K562 (cell line): Measurements from ENCODE around the gene TRIM47. TPM values are rescaled to one million over a fixed set of nuclear protein-coding genes. Genes with fewer than 3 reads are reported as not detected.
A peak's percentile ranks its signal among the peaks of the same experiment; 100 is the strongest.

Source experiments
- ATAC-seq: fragments of 200-7000 bp; cut with Tn5 transposase; 3 replicates; pipeline ENCODE4 v1.9.1; 2020; ENCODE audit warnings: moderate library complexity
- BruUV-seq: library from RNA; stranded (reverse); fragments of 400-500 nt; replicated peaks from 2 replicates; lab custom pipeline; 2021; lab: Mats Ljungman, UMichigan
- CTCF ChIA-PET: fragments of 300-600 bp; formaldehyde crosslinking; extraction: SDS; loops from one replicate; lab custom pipeline; 2021; ENCODE audit warnings: low intra/inter-chr PET ratio; lab: Yijun Ruan, JAX
- POLR2A ChIA-PET: fragments of 300-600, 350-650 bp; sonication (Branson Sonifier 250); formaldehyde crosslinking; extraction: SDS; loops from one replicate; lab custom pipeline; 2021; ENCODE audit warnings: antibody characterized with exemption, inconsistent platforms; lab: Yijun Ruan, JAX
- DNase-seq, 4 experiments: peaks; one replicate each; pipeline versions ENCODE4 v3.0.0 to v3.0.0-alpha.2; 2011 to 2018; ENCODE audit warnings: low spot score in 3 of 4, mixed read lengths in 3 of 4; ENCODE audit errors: extremely low read depth in 1 of 4
- FAIRE-seq: peaks from 2 replicates; lab custom pipeline; 2011; peaks lifted over from hg19 to GRCh38; lab: Jason Lieb, UNC
- H2AFZ ChIP-seq: 2 replicates; pipeline ENCODE4 v1.6.0; 2011; ENCODE audit warnings: low read depth, low read length, control low read depth, inconsistent platforms
- H3K27ac ChIP-seq: fragments of 200-600 bp; 3 replicates; pipeline ENCODE4 v1.8.0; 2011; ENCODE audit warnings: low read depth, mild to moderate bottlenecking, control low read depth, inconsistent platforms, low read length, moderate library complexity, mixed read lengths; ENCODE audit errors: extremely low read depth
- H3K27me3 ChIP-seq, 2 experiments: fragments of 300-600 bp in 1 of 2; 2 replicates in 1 of 2; 3 replicates in 1 of 2; pipeline versions ENCODE4 v1.6.0 to v1.8.0; 2011; ENCODE audit warnings: inconsistent platforms in 2 of 2, low read length in 2 of 2, mild to moderate bottlenecking in 1 of 2, mixed read lengths in 1 of 2, moderate library complexity in 1 of 2; ENCODE audit not compliant: control insufficient read depth in 2 of 2, insufficient read depth in 2 of 2
- H3K36me3 ChIP-seq: fragments of 300-600 bp; 3 replicates; pipeline ENCODE4 v1.8.0; 2011; ENCODE audit warnings: mild to moderate bottlenecking, low read length, inconsistent platforms; ENCODE audit not compliant: control insufficient read depth, insufficient read depth
- H3K4me1 ChIP-seq, 2 experiments: fragments of 200-600 bp in 1 of 2; replicated peaks in 1 of 2; 2 replicates in 1 of 2; 3 replicates in 1 of 2; pipeline versions ENCODE4 v1.5.1 to v1.8.0; 2011; ENCODE audit warnings: inconsistent platforms in 2 of 2, low read length in 2 of 2, mild to moderate bottlenecking in 1 of 2, mixed read lengths in 1 of 2, moderate library complexity in 1 of 2; ENCODE audit not compliant: control insufficient read depth in 2 of 2, insufficient read depth in 2 of 2
- H3K4me2 ChIP-seq: 2 replicates; pipeline ENCODE4 v1.6.1; 2011; ENCODE audit warnings: low read length, control low read depth, inconsistent platforms, mixed read lengths; ENCODE audit not compliant: insufficient read depth
- H3K4me3 ChIP-seq: fragments of 200-600 bp; sonication (generic), shearing (Covaris generic); 2 replicates; pipeline ENCODE4 v1.5.1; 2016; ENCODE audit warnings: control low read depth, inconsistent platforms
- H3K79me2 ChIP-seq: fragments of 200-600 bp; 3 replicates; pipeline ENCODE4 v1.8.0; 2011; ENCODE audit warnings: low read length, inconsistent platforms; ENCODE audit not compliant: control insufficient read depth, insufficient read depth
- H3K9ac ChIP-seq, 2 experiments: 2 replicates each; pipeline versions ENCODE4 v1.6.0 to v1.6.1; 2011; ENCODE audit warnings: low read depth in 2 of 2, low read length in 2 of 2, control low read depth in 1 of 2, inconsistent platforms in 1 of 2, mild to moderate bottlenecking in 1 of 2, mixed read lengths in 1 of 2; ENCODE audit not compliant: insufficient read depth in 1 of 2
- H3K9me1 ChIP-seq: one replicate; pipeline ENCODE4 v1.6.0; 2011; ENCODE audit warnings: inconsistent platforms, mild to moderate bottlenecking, low read length, moderate library complexity; ENCODE audit not compliant: control insufficient read depth, insufficient read depth
- H3K9me3 ChIP-seq: replicated peaks from 2 replicates; pipeline ENCODE4 v1.5.1; 2011; ENCODE audit warnings: low read depth, low read length, inconsistent platforms; ENCODE audit not compliant: control insufficient read depth, insufficient read depth
- H4K20me1 ChIP-seq: replicated peaks from 2 replicates; pipeline ENCODE4 v1.6.1; 2011; ENCODE audit warnings: low read length, inconsistent platforms, mixed read lengths; ENCODE audit not compliant: control insufficient read depth, insufficient read depth
- CXXC5 ChIP-seq: fragments of 250-450 bp; sonication (Bioruptor Pico); IDR thresholded peaks from 2 replicates; pipeline ENCODE4 v1.8.0; 2022; ENCODE audit warnings: inconsistent platforms, mild to moderate bottlenecking, moderate library complexity
- ETV1 ChIP-seq: fragments of 450-650 bp; conservative IDR thresholded peaks from 2 replicates; pipeline ENCODE4 v1.6.1; 2016; ENCODE audit warnings: missing genetic modification characterization, control low read depth, low read depth, missing compliant biosample characterization
- GATAD2A ChIP-seq: fragments of 450-650 bp; IDR thresholded peaks from 2 replicates; pipeline ENCODE4 v1.6.1; 2017
- HDAC1 ChIP-seq, 2 experiments: fragments of 450-650 bp; IDR thresholded peaks; 2 replicates each; pipeline ENCODE4 v1.6.1; 2016 to 2017; ENCODE audit warnings: inconsistent platforms in 1 of 2, mild to moderate bottlenecking in 1 of 2, moderate library complexity in 1 of 2
- HDAC2 ChIP-seq: fragments of 450-650 bp; IDR thresholded peaks from 2 replicates; pipeline ENCODE4 v1.6.1; 2016; ENCODE audit warnings: mild to moderate bottlenecking
- HNRNPH1 ChIP-seq: fragments of 200-400 bp; formaldehyde crosslinking; optimal IDR thresholded peaks from 2 replicates; pipeline ENCODE3; 2017; ENCODE audit warnings: low read depth, mild to moderate bottlenecking, low read length, moderate library complexity
- LARP7 ChIP-seq: fragments of 450-650 bp; IDR thresholded peaks from 2 replicates; pipeline ENCODE4 v1.6.1; 2016
- LEF1 ChIP-seq: fragments of 450-650 bp; IDR thresholded peaks from 2 replicates; pipeline ENCODE4 v1.6.1; 2016; ENCODE audit warnings: mild to moderate bottlenecking
- OTX1 ChIP-seq: fragments of 450-650 bp; formaldehyde crosslinking; IDR thresholded peaks from 2 replicates; pipeline ENCODE4 v1.4.0; 2022; ENCODE audit warnings: mild to moderate bottlenecking
- RBFOX2 ChIP-seq: fragments of 200-400 bp; formaldehyde crosslinking; IDR thresholded peaks from 2 replicates; pipeline ENCODE4 v1.6.1; 2017; ENCODE audit warnings: low read depth, mild to moderate bottlenecking, low read length, moderate library complexity
- RBM39 ChIP-seq: fragments of 200-400 bp; formaldehyde crosslinking; optimal IDR thresholded peaks from 2 replicates; pipeline ENCODE3; 2018; ENCODE audit warnings: low read depth, low read length
- SMARCA4 ChIP-seq: fragments of 450-650 bp; IDR thresholded peaks from 2 replicates; pipeline ENCODE4 v1.6.1; 2016
- ZNF780A ChIP-seq: fragments of 250-450 bp; sonication (Bioruptor Pico); IDR thresholded peaks from 2 replicates; pipeline ENCODE4 v1.5.0; 2021; ENCODE audit warnings: mild to moderate bottlenecking
- ZSCAN29 ChIP-seq: fragments of 450-650 bp; IDR thresholded peaks from 2 replicates; pipeline ENCODE4 v1.6.1; 2017
- WGBS: fragments of 100-300 bp; shearing (Covaris generic); methylation state at CpG from one replicate; pipeline ENCODE4 v1.1.6; 2016; ENCODE audit warnings: low coverage, mixed read lengths; ENCODE audit not compliant: insufficient coverage; ENCODE audit errors: missing lambda C conversion rate; 5-methylcytosine and 5-hydroxymethylcytosine counted together
- in situ Hi-C: fragments of 300-500 bp; cut with MboI; formaldehyde crosslinking; loops from 4 replicates; pipeline ENCODE4 v1.15.0; 2018; ENCODE audit warnings: inconsistent platforms, mixed read lengths
- intact Hi-C: fragments of 100-400 bp; cut with micrococcal nuclease; formaldehyde crosslinking; loops from 2 replicates; pipeline ENCODE4 v1.14.2; 2022
- polyA plus RNA-seq, 8 experiments: library from polyadenylated mRNA; depleted of rRNA in 4 of 8; stranded (reverse) in 5 of 8; unstranded in 3 of 8; fragments of >200 nt; fragmentation: Nextera tagmentation in 2 of 8; fragmentation: Illumina TruSeq in 1 of 8; extraction: Ambion mirVana in 2 of 8; extraction: Trizol in 1 of 8; gene quantifications; 2 replicates each; pipeline versions ENCODE4 v1.2.1 to v1.2.3, GENCODE V29; 2011 to 2014; ENCODE audit warnings: inconsistent platforms in 1 of 8, missing spikeins in 1 of 8
- total RNA-seq, 7 experiments: library from RNA; depleted of rRNA in 6 of 7; stranded (reverse); fragments of >200 nt in 6 of 7; fragmentation: Illumina TruSeq in 2 of 7; extraction: Trizol in 2 of 7; gene quantifications; 2 replicates each; pipeline versions ENCODE4 v1.2.1 to v1.2.3, GENCODE V29; 2011 to 2021; ENCODE audit warnings: low replicate concordance in 1 of 7
- TF ChIP-seq, protein P1 (sequence below): sonication (generic); formaldehyde crosslinking; IDR thresholded peaks from 2 replicates; pipeline ENCODE4 v1.8.0; 2022; ENCODE audit warnings: missing genetic modification reagents, mild to moderate bottlenecking, moderate library complexity, borderline replicate concordance
- TF ChIP-seq, protein P2 (sequence below): sonication (generic); formaldehyde crosslinking; IDR thresholded peaks from 2 replicates; pipeline ENCODE4 v1.9.0; 2022; ENCODE audit warnings: mild to moderate bottlenecking, missing genetic modification reagents

TRIM47 gene
- total and polyA plus RNA-seq, 9 of the 15 experiments (the other 6 are each of a cell fraction or from before 2014, with no cell fraction given): 0.56 to 6.1 (median 3.2) TPM

DNA sequence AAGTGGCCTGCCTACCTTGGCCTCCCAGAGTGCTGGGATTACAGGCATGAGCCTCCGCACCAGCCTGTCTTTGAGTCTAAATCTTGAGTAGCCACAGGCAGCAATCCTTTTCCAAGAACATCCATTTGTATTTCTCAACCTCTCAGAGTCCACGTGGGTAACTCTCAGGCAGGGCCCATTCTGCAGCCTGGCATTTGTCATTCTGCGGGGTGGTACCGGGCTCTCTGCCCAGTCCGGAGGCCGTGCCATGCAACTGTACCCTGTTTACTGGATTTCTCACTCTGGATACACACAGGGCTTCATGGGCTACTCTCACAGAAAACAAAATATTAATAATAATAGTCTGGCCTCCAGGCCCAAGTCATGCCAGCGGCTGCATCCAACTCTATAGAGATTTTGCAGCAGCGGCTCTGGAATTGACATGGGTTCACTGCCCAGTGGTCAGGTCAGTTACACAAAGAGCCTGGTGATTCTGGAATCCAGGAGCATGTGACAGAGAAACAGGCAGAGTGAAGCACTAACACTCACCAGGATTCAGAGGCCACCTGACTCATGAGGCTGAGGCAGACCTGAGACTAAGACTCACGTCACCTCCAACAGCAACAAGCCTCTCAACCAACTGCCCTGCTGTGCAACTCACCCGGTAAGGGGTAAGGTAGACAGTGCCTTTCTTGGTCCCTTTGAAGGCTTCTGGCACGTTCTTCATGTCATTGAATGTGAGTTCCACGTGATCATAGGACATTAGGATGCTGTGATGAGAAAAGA is 27.3 kb downstream of the TRIM47 start:
- Histone ChIP-seq H4K20me1 (no peaks in the 10 kb centered on the region), H3K9ac (0 out of 4 replicates have a peak overlapping the region, but pooled peaks of 1 of the 2 experiments have one; percentile 2), H3K9me3 (no peaks in the 10 kb centered on the region), H3K4me1 (peaks cover 26 to 55% of the 10 kb centered on the region in 2 experiments), H3K9me1 (no peaks in the 10 kb centered on the region), H3K36me3 (peaks cover 53% of the 10 kb centered on the region), H3K4me3 (no peak overlapping the region), H3K27ac (no peak overlapping the region), H3K4me2 (no peak overlapping the region), H3K27me3 (no peaks in the 10 kb centered on the region), H2AFZ (no peak overlapping the region), H3K79me2 (peaks cover 32% of the 10 kb centered on the region)
- no peak for TF ChIP-seq ZNF780A (CRISPR knock-in tag)
- TF ChIP-seq LARP7: no peak
- TF ChIP-seq ZSCAN29: no peak
- no peak for TF ChIP-seq HNRNPH1
- no peak for TF ChIP-seq OTX1
- in situ Hi-C loops: no loop called here
- ATAC-seq (no peak), DNase-seq (no peak), FAIRE-seq (no peak)
- no TSS peak for BruUV-seq
- WGBS: 91% methylated on average over 12 of the region's 12 CpGs
- intact Hi-C loops: no loop called here
- ChIA-PET POLR2A (interaction anchor here (1.0 to 8.5 kb wide), 4 partner anchors 8 to 90 kb away, joined by 3 to 145 read pairs (median 57); a partner anchor contains a TSS), CTCF (no interaction called here)

DNA sequence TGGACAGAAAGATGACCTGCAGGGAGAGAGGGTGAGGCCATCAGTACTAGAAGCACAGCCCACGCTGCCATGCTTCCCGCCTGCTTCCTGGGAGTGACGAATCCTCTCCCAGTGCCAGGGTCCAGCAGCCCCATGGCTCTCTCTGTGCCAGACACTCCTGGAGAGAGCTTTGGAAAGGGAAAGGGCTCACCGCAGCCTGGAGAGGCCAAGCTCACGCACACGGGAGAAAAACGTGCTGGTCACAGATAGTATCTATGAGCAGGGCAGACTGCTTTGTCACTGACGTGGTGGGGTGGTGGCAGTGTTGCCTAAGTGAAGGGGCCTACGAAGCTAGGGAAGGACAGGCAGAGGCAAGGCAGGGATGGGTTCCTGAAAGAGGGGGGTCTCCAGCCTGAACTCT is 28.7 kb downstream of the TRIM47 start:
- Histone ChIP-seq H3K4me2 (peak overlapping the region; percentile 60), H4K20me1 (no peaks in the 10 kb centered on the region), H3K4me1 (peaks cover 39 to 63% of the 10 kb centered on the region in 2 experiments), H3K4me3 (no peak overlapping the region), H3K27me3 (no peaks in the 10 kb centered on the region), H3K79me2 (peaks cover 34% of the 10 kb centered on the region), H3K36me3 (peaks cover 57% of the 10 kb centered on the region), H3K27ac (peak overlapping the region; percentile 46), H3K9ac (peak overlapping the region; percentile 29 to 87), H3K9me3 (no peaks in the 10 kb centered on the region), H2AFZ (no peak overlapping the region; the same call in 1 of the 2 replicates), H3K9me1 (no peaks in the 10 kb centered on the region)
- intact Hi-C loops (loop anchor here (5.0 kb wide), 2 partner anchors 72 to 87 kb away; a partner anchor contains a TSS), in situ Hi-C loops (no loop called here)
- peak; percentile 49 to 72 (median 56) for DNase-seq
- peak; percentile 22 for ATAC-seq
- 27% methylated on average over 9 of the region's 9 CpGs for WGBS
- BruUV-seq: no TSS peak
- peak; percentile 59 for FAIRE-seq
- CTCF ChIA-PET: no interaction called here
- POLR2A ChIA-PET: interaction anchor here (0.6 to 8.5 kb wide), 5 partner anchors 9 to 150 kb away, joined by 3 to 145 read pairs (median 5); a partner anchor contains a TSS
- peak; percentile 34; the same call in 1 of the 2 replicates for TF ChIP-seq RBFOX2
- no peak for TF ChIP-seq RBM39
- peak; percentile 46; the same call in 1 of the 2 replicates for TF ChIP-seq GATAD2A
- TF ChIP-seq, protein P1, sequence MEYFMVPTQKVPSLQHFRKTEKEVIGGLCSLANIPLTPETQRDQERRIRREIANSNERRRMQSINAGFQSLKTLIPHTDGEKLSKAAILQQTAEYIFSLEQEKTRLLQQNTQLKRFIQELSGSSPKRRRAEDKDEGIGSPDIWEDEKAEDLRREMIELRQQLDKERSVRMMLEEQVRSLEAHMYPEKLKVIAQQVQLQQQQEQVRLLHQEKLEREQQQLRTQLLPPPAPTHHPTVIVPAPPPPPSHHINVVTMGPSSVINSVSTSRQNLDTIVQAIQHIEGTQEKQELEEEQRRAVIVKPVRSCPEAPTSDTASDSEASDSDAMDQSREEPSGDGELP (CRISPR knock-in tag): peak; percentile 14; the same call in 1 of the 2 replicates
- peak; percentile 60; the same call in 1 of the 2 replicates for TF ChIP-seq LEF1
- TF ChIP-seq, protein P2, sequence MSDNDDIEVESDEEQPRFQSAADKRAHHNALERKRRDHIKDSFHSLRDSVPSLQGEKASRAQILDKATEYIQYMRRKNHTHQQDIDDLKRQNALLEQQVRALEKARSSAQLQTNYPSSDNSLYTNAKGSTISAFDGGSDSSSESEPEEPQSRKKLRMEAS (CRISPR knock-in tag): peak; percentile 55; the same call in 1 of the 2 replicates
- TF ChIP-seq CXXC5 (CRISPR knock-in tag): peak; percentile 64
- TF ChIP-seq SMARCA4: peak; percentile 35; the same call in 1 of the 2 replicates
- TF ChIP-seq HDAC2: peak; percentile 56; the same call in 1 of the 2 replicates
- TF ChIP-seq ETV1 (tag): no peak
- 0 out of 4 replicates have a peak, but pooled peaks of 1 of the 2 experiments have one; percentile 57 for TF ChIP-seq HDAC1 (IDR thresholded peaks at IDR 0.05)
